Hepatocyte (in vitro differentiated cells): Measurements from ENCODE around the gene FAM117B. TPM values are rescaled to one million over a fixed set of nuclear protein-coding genes. Genes with fewer than 3 reads are reported as not detected.

ENCODE experiments used
- DNase-seq: peaks from one replicate; pipeline ENCODE4 v3.0.0-alpha.2; 2016; ENCODE audit warnings: low spot score
- H2AFZ ChIP-seq: fragments of 200-600 bp; sonication (generic); 2 replicates; pipeline ENCODE4 v1.6.0; 2016; ENCODE audit warnings: antibody characterized with exemption, mild to moderate bottlenecking
- H3K27ac ChIP-seq: fragments of 200-600 bp; sonication (generic); 2 replicates; pipeline ENCODE4 v1.5.1; 2016; ENCODE audit warnings: mild to moderate bottlenecking
- H3K27me3 ChIP-seq: fragments of 200-600 bp; sonication (generic); 2 replicates; pipeline ENCODE4 v1.6.1; 2016
- H3K36me3 ChIP-seq: fragments of 200-600 bp; sonication (generic); replicated peaks from 2 replicates; pipeline ENCODE4 v1.5.1; 2016; ENCODE audit warnings: low read depth; ENCODE audit not compliant: insufficient read depth
- H3K4me1 ChIP-seq: fragments of 200-600 bp; sonication (generic); 2 replicates; pipeline ENCODE4 v1.5.1; 2016; ENCODE audit warnings: mild to moderate bottlenecking, moderate library complexity; ENCODE audit not compliant: insufficient read depth
- H3K4me2 ChIP-seq: fragments of 200-600 bp; sonication (generic); 2 replicates; pipeline ENCODE4 v1.6.0; 2016
- H3K4me3 ChIP-seq: fragments of 200-600 bp; sonication (generic); 2 replicates; pipeline ENCODE4 v1.5.1; 2016; ENCODE audit warnings: mild to moderate bottlenecking
- H3K79me2 ChIP-seq: fragments of 200-600 bp; sonication (generic); 2 replicates; pipeline ENCODE4 v1.6.0; 2017; ENCODE audit warnings: mild to moderate bottlenecking
- H3K9me2 ChIP-seq: fragments of 200-600 bp; sonication (generic); replicated peaks from 2 replicates; pipeline ENCODE4 v1.6.0; 2017; ENCODE audit warnings: mild to moderate bottlenecking; ENCODE audit not compliant: insufficient read depth
- H3K9me3 ChIP-seq: fragments of 200-600 bp; sonication (generic); 2 replicates; pipeline ENCODE4 v1.5.1; 2016; ENCODE audit warnings: low read depth, mild to moderate bottlenecking
- H4K20me1 ChIP-seq: fragments of 200-600 bp; sonication (generic); 2 replicates; pipeline ENCODE4 v1.6.0; 2016; ENCODE audit warnings: mild to moderate bottlenecking; ENCODE audit not compliant: insufficient read depth, poor library complexity, severe bottlenecking
- CTCF ChIP-seq: fragments of 200-600 bp; sonication (generic); IDR thresholded peaks from 2 replicates; pipeline ENCODE4 v1.5.1; 2016; ENCODE audit warnings: antibody characterized with exemption, mild to moderate bottlenecking; ENCODE audit not compliant: poor library complexity
- EZH2 ChIP-seq: fragments of 200-600 bp; sonication (generic); IDR thresholded peaks from 2 replicates; pipeline ENCODE4 v1.6.1; 2016; ENCODE audit warnings: antibody characterized with exemption, mild to moderate bottlenecking, borderline replicate concordance
- EZH2phosphoT487 ChIP-seq: fragments of 200-600 bp; sonication (generic); IDR thresholded peaks from one replicate; pipeline ENCODE4 v1.6.1; 2018; ENCODE audit warnings: antibody characterized with exemption, mild to moderate bottlenecking, low read depth, moderate library complexity; ENCODE audit not compliant: unreplicated experiment, severe bottlenecking
- WGBS: methylation state at CpG from one replicate; pipeline ENCODE4 v1.1.6; 2016; ENCODE audit warnings: low lambda C conversion rate; ENCODE audit errors: missing lambda C conversion rate; 5-methylcytosine and 5-hydroxymethylcytosine counted together
- polyA plus RNA-seq: library from polyadenylated mRNA; unstranded; fragments of >200 nt; fragmentation: Nextera tagmentation; extraction: Ambion mirVana; gene quantifications from 2 replicates; pipeline ENCODE4 v1.2.1, GENCODE V29; 2016
- total RNA-seq: library from RNA; depleted of rRNA; stranded (reverse); fragments of >200 nt; gene quantifications from 2 replicates; pipeline ENCODE4 v1.2.3, GENCODE V29; 2014

Gene FAM117B
- 10.9 and 13.8 TPM in 2 replicates for total RNA-seq
- polyA plus RNA-seq, result 8.2 and 9.0 TPM in 2 replicates

GRCh38 chr2:202634556-202635427 lies at the start of gene FAM117B:
Gene FAM117B, plus strand, starts transcription at chr2:202634969. Its CDS starts 219 bp downstream, at chr2:202635188.
- DNase-seq, result peak; percentile 99
- no peak for TF ChIP-seq EZH2
- Histone ChIP-seq H3K4me3 (peak within 1 kb of the TSS; percentile 98), H4K20me1 (no peaks in the 10 kb centered on the region), H3K9me2 (no peaks in the 10 kb centered on the region), H3K27me3 (no peaks in the 10 kb centered on the region), H3K36me3 (no peaks in the 10 kb centered on the region), H2AFZ (peak within 1 kb of the TSS; percentile 80), H3K4me1 (peaks cover 13% of the 10 kb centered on the region), H3K9me3 (no peaks in the 10 kb centered on the region), H3K27ac (peak within 1 kb of the TSS; percentile 89), H3K79me2 (peaks cover 36% of the 10 kb centered on the region), H3K4me2 (peak within 1 kb of the TSS; percentile 78)
- 2% methylated on average over 51 of the region's 80 CpGs for WGBS

- WGBS, result 38% methylated on average over 17 of the region's 17 CpGs
- H3K27ac ChIP-seq, result no peak overlapping the region
- H3K9me2 ChIP-seq, result no peaks in the 10 kb centered on the region
- H3K79me2 ChIP-seq, result no peaks in the 10 kb centered on the region
- no peaks in the 10 kb centered on the region for H4K20me1 ChIP-seq
- no peaks in the 10 kb centered on the region for H3K36me3 ChIP-seq
- H3K4me1 ChIP-seq, result peaks cover 5% of the 10 kb centered on the region
- DNase-seq, result peak; percentile 91
- H2AFZ ChIP-seq, result peak overlapping the region; percentile 61
- H3K4me3 ChIP-seq, result no peak overlapping the region
- no peaks in the 10 kb centered on the region for H3K9me3 ChIP-seq
- peak; percentile 88 for TF ChIP-seq CTCF
- TF ChIP-seq EZH2, result no peak
- no peaks in the 10 kb centered on the region for H3K27me3 ChIP-seq
- peak overlapping the region; percentile 78 for H3K4me2 ChIP-seq
Measured at GRCh38 chr2:202588647-202589581, 45.9 kb upstream of the FAM117B start.

- no peak overlapping the region for H3K4me2 ChIP-seq
- no peaks in the 10 kb centered on the region for H3K27me3 ChIP-seq
- no peaks in the 10 kb centered on the region for H4K20me1 ChIP-seq
- DNase-seq, result no peak
- no peaks in the 10 kb centered on the region for H3K9me3 ChIP-seq
- H3K27ac ChIP-seq, result no peak overlapping the region
- no peaks in the 10 kb centered on the region for H3K36me3 ChIP-seq
- H3K4me3 ChIP-seq, result no peak overlapping the region
- H3K4me1 ChIP-seq, result peaks cover 5% of the 10 kb centered on the region
- no peaks in the 10 kb centered on the region for H3K9me2 ChIP-seq
- H2AFZ ChIP-seq, result no peak overlapping the region
- H3K79me2 ChIP-seq, result no peaks in the 10 kb centered on the region
- WGBS, result 98% methylated on average over 4 of the region's 4 CpGs
- TF ChIP-seq CTCF, result no peak
- no peak for TF ChIP-seq EZH2phosphoT487
- TF ChIP-seq EZH2, result no peak
Measured at GRCh38 chr2:202589582-202589949, 45.2 kb upstream of the FAM117B start.

- H3K27ac ChIP-seq, result no peak overlapping the region
- H2AFZ ChIP-seq, result no peak overlapping the region
- 92% methylated on average over 2 of the region's 2 CpGs for WGBS
- no peak for DNase-seq
- no peaks in the 10 kb centered on the region for H3K9me2 ChIP-seq
- H3K27me3 ChIP-seq, result no peaks in the 10 kb centered on the region
- H3K4me2 ChIP-seq, result no peak overlapping the region
- no peaks in the 10 kb centered on the region for H4K20me1 ChIP-seq
- TF ChIP-seq EZH2phosphoT487, result no peak
- TF ChIP-seq CTCF, result no peak
- TF ChIP-seq EZH2, result no peak
- H3K4me1 ChIP-seq, result peaks cover 5% of the 10 kb centered on the region
- no peaks in the 10 kb centered on the region for H3K79me2 ChIP-seq
- H3K9me3 ChIP-seq, result no peaks in the 10 kb centered on the region
- H3K36me3 ChIP-seq, result no peaks in the 10 kb centered on the region
- H3K4me3 ChIP-seq, result no peak overlapping the region
Measured at GRCh38 chr2:202592566-202592965, 42.2 kb upstream of the FAM117B start.
